Hepatocyte (in vitro differentiated cells): ENCODE results near the gene GTF3C2. TPM values are rescaled to one million over a fixed set of nuclear protein-coding genes. Genes with fewer than 3 reads are reported as not detected.

Source experiments
- DNase-seq: peaks from one replicate; pipeline ENCODE4 v3.0.0-alpha.2; 2016; ENCODE audit warnings: low spot score
- H2AFZ ChIP-seq: fragments of 200-600 bp; sonication (generic); 2 replicates; pipeline ENCODE4 v1.6.0; 2016; ENCODE audit warnings: antibody characterized with exemption, mild to moderate bottlenecking
- H3K27ac ChIP-seq: fragments of 200-600 bp; sonication (generic); 2 replicates; pipeline ENCODE4 v1.5.1; 2016; ENCODE audit warnings: mild to moderate bottlenecking
- H3K27me3 ChIP-seq: fragments of 200-600 bp; sonication (generic); 2 replicates; pipeline ENCODE4 v1.6.1; 2016
- H3K36me3 ChIP-seq: fragments of 200-600 bp; sonication (generic); replicated peaks from 2 replicates; pipeline ENCODE4 v1.5.1; 2016; ENCODE audit warnings: low read depth; ENCODE audit not compliant: insufficient read depth
- H3K4me1 ChIP-seq: fragments of 200-600 bp; sonication (generic); 2 replicates; pipeline ENCODE4 v1.5.1; 2016; ENCODE audit warnings: mild to moderate bottlenecking, moderate library complexity; ENCODE audit not compliant: insufficient read depth
- H3K4me2 ChIP-seq: fragments of 200-600 bp; sonication (generic); 2 replicates; pipeline ENCODE4 v1.6.0; 2016
- H3K4me3 ChIP-seq: fragments of 200-600 bp; sonication (generic); 2 replicates; pipeline ENCODE4 v1.5.1; 2016; ENCODE audit warnings: mild to moderate bottlenecking
- H3K79me2 ChIP-seq: fragments of 200-600 bp; sonication (generic); 2 replicates; pipeline ENCODE4 v1.6.0; 2017; ENCODE audit warnings: mild to moderate bottlenecking
- H3K9me2 ChIP-seq: fragments of 200-600 bp; sonication (generic); replicated peaks from 2 replicates; pipeline ENCODE4 v1.6.0; 2017; ENCODE audit warnings: mild to moderate bottlenecking; ENCODE audit not compliant: insufficient read depth
- H3K9me3 ChIP-seq: fragments of 200-600 bp; sonication (generic); 2 replicates; pipeline ENCODE4 v1.5.1; 2016; ENCODE audit warnings: low read depth, mild to moderate bottlenecking
- H4K20me1 ChIP-seq: fragments of 200-600 bp; sonication (generic); 2 replicates; pipeline ENCODE4 v1.6.0; 2016; ENCODE audit warnings: mild to moderate bottlenecking; ENCODE audit not compliant: insufficient read depth, poor library complexity, severe bottlenecking
- CTCF ChIP-seq: fragments of 200-600 bp; sonication (generic); IDR thresholded peaks from 2 replicates; pipeline ENCODE4 v1.5.1; 2016; ENCODE audit warnings: antibody characterized with exemption, mild to moderate bottlenecking; ENCODE audit not compliant: poor library complexity
- EZH2 ChIP-seq: fragments of 200-600 bp; sonication (generic); IDR thresholded peaks from 2 replicates; pipeline ENCODE4 v1.6.1; 2016; ENCODE audit warnings: antibody characterized with exemption, mild to moderate bottlenecking, borderline replicate concordance
- EZH2phosphoT487 ChIP-seq: fragments of 200-600 bp; sonication (generic); IDR thresholded peaks from one replicate; pipeline ENCODE4 v1.6.1; 2018; ENCODE audit warnings: antibody characterized with exemption, mild to moderate bottlenecking, low read depth, moderate library complexity; ENCODE audit not compliant: unreplicated experiment, severe bottlenecking
- WGBS: methylation state at CpG from one replicate; pipeline ENCODE4 v1.1.6; 2016; ENCODE audit warnings: low lambda C conversion rate; ENCODE audit errors: missing lambda C conversion rate; 5-methylcytosine and 5-hydroxymethylcytosine counted together
- polyA plus RNA-seq: library from polyadenylated mRNA; unstranded; fragments of >200 nt; fragmentation: Nextera tagmentation; extraction: Ambion mirVana; gene quantifications from 2 replicates; pipeline ENCODE4 v1.2.1, GENCODE V29; 2016
- total RNA-seq: library from RNA; depleted of rRNA; stranded (reverse); fragments of >200 nt; gene quantifications from 2 replicates; pipeline ENCODE4 v1.2.3, GENCODE V29; 2014

Gene GTF3C2
- total and polyA plus RNA-seq, 2 experiments from 2014 or later: 46.8 to 51.3 TPM

DNA sequence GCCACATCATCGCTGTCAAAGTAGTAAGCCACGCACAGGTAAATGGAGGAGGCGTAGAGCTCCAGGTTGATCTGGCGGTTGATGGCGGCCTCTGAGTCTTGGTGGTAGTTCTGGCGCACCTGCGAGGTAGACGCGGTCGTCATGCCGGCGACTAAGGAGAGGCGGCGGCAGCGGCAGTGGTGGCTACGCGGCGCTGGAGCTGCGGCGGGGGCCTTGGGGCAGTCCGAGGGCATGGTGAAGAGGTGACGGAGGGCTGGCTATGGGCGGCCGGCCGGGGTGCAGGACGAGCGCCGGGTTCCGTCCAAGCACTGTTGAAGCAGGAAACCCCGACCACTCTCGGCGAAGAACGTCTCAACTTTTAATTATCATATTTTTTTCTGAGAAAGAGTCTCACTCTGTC, 36.7 kb upstream of the GTF3C2 start:
- no peak for DNase-seq
- Histone ChIP-seq H4K20me1 (peaks cover 12% of the 10 kb centered on the region), H2AFZ (no peak overlapping the region), H3K36me3 (no peaks in the 10 kb centered on the region), H3K79me2 (peaks cover 96% of the 10 kb centered on the region), H3K27ac (no peak overlapping the region), H3K4me2 (no peak overlapping the region), H3K4me3 (no peak overlapping the region), H3K9me2 (no peaks in the 10 kb centered on the region), H3K9me3 (no peaks in the 10 kb centered on the region), H3K27me3 (no peaks in the 10 kb centered on the region), H3K4me1 (no peaks in the 10 kb centered on the region)
- TF ChIP-seq EZH2 (no peak), EZH2phosphoT487 (no peak), CTCF (no peak)
- WGBS: 99% methylated on average over 33 of the region's 33 CpGs

- WGBS: 97% methylated on average over 9 of the region's 9 CpGs
- H4K20me1 ChIP-seq: peaks cover 4% of the 10 kb centered on the region
- no peak overlapping the region for H2AFZ ChIP-seq
- no peaks in the 10 kb centered on the region for H3K4me1 ChIP-seq
- no peaks in the 10 kb centered on the region for H3K27me3 ChIP-seq
- DNase-seq: no peak
- H3K27ac ChIP-seq: no peak overlapping the region
- no peaks in the 10 kb centered on the region for H3K36me3 ChIP-seq
- H3K4me3 ChIP-seq: no peak overlapping the region
- no peak overlapping the region for H3K4me2 ChIP-seq
- H3K9me2 ChIP-seq: no peaks in the 10 kb centered on the region
- TF ChIP-seq CTCF: no peak
- no peak for TF ChIP-seq EZH2phosphoT487
- TF ChIP-seq EZH2: no peak
- H3K9me3 ChIP-seq: no peaks in the 10 kb centered on the region
- peaks cover 85% of the 10 kb centered on the region for H3K79me2 ChIP-seq
Observed at GRCh38 chr2:27390822-27391679, 34.5 kb upstream of the GTF3C2 start.

DNA sequence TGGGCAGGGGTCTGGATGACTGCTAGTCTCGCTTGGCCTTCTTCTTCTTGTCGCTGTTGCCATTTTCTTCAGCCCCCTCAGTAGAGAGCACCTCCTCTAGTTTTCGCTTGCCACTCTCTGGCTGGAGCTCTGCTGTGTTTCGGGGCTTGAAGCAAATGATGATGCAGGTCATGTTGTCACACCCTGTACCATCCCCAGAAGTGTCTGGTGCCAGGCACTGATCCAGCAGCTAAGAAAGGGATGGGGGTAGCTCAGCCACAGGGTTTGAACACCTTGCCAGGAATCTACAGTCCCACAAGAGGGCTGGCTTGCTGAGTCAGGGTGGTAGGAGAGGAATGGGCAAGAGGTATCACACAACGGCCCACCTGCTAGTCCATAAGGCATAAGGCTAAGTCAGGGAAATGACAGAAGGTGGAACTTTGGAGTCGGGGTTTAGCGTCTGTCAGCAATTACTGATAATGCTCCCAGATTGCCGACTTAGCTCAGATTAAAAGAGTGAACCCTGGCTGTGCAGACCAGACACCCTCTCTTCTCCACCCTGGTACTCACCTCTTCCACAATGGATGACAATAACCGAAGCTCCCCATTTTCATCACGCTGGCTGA, 25.1 kb upstream of the GTF3C2 start:
- no peak for DNase-seq
- H2AFZ ChIP-seq: no peak overlapping the region
- no peaks in the 10 kb centered on the region for H3K27me3 ChIP-seq
- H3K9me3 ChIP-seq: no peaks in the 10 kb centered on the region
- WGBS: 94% methylated on average over 10 of the region's 10 CpGs
- no peaks in the 10 kb centered on the region for H3K9me2 ChIP-seq
- peak overlapping the region; percentile 100 for H3K27ac ChIP-seq
- peak overlapping the region; percentile 76 for H3K4me2 ChIP-seq
- H3K79me2 ChIP-seq: peaks cover 31% of the 10 kb centered on the region
- no peak overlapping the region for H3K4me3 ChIP-seq
- TF ChIP-seq EZH2phosphoT487 (no peak), EZH2 (no peak), CTCF (no peak)
- H3K4me1 ChIP-seq: peaks cover 20% of the 10 kb centered on the region
- H3K36me3 ChIP-seq: no peaks in the 10 kb centered on the region
- no peaks in the 10 kb centered on the region for H4K20me1 ChIP-seq
